ENCODE results near the gene ARSB.

- TF ChIP-seq CTCF (IDR thresholded peaks at IDR 0.05) = no peak
- TF ChIP-seq POLR2A (IDR thresholded peaks at IDR 0.05) = no peak
Observed at GRCh38 chr5:78992146-78992545, 7.0 kb upstream of the ARSB start.

Data from transverse colon (tissue), 3 donors.